Activated CD4-positive, alpha-beta memory T cell treated with anti-CD3 and anti-CD28 coated beads, Interleukin-2, amount 10 ng/mL, durations not matched to agents 7 days and 5 days (primary cell): ENCODE measurements around the gene COL4A6. TPM values are rescaled to one million over a fixed set of nuclear protein-coding genes. Genes with fewer than 3 reads are reported as not detected.

Source experiments
- CTCF ChIA-PET: fragments of 350-600 bp; sonication (Branson Sonifier 250); formaldehyde crosslinking; loops from one replicate; lab custom pipeline; 2021; ENCODE audit warnings: antibody characterized with exemption, inconsistent platforms; lab: Charles Lee
- POLR2A ChIA-PET: fragments of 350-600 bp; sonication (Branson Sonifier 250); formaldehyde crosslinking; loops from one replicate; lab custom pipeline; 2021; ENCODE audit warnings: antibody characterized with exemption; lab: Charles Lee
- DNase-seq: peaks from one replicate; pipeline ENCODE4 v3.0.0-alpha.2; 2020
- H3K27ac Mint-ChIP-seq: one replicate; pipeline ENCODE4 v1.8.0; 2021; ENCODE audit warnings: mild to moderate bottlenecking, mixed read lengths
- H3K27me3 Mint-ChIP-seq: one replicate; pipeline ENCODE4 v1.8.0; 2021; ENCODE audit warnings: mixed read lengths
- H3K36me3 Mint-ChIP-seq: one replicate; pipeline ENCODE4 v1.8.0; 2021; ENCODE audit warnings: low read depth, mixed read lengths
- H3K4me1 Mint-ChIP-seq: one replicate; pipeline ENCODE4 v1.8.0; 2021; ENCODE audit warnings: mixed read lengths
- H3K4me3 Mint-ChIP-seq: one replicate; pipeline ENCODE4 v1.8.0; 2021; ENCODE audit warnings: mild to moderate bottlenecking, mixed read lengths
- H3K9me3 Mint-ChIP-seq: one replicate; pipeline ENCODE4 v1.8.0; 2021; ENCODE audit warnings: mixed read lengths
- total RNA-seq, 2 experiments: library from RNA; stranded (reverse); gene quantifications; one replicate each; pipeline ENCODE4 v1.2.3, GENCODE V29; 2021

COL4A6 gene
- total RNA-seq, 2 experiments from 2014 or later: not detected

GRCh38 chrX:108162265-108162664, 276.0 kb downstream of the COL4A6 start:
- ChIA-PET CTCF (no interaction called here), POLR2A (no interaction called here)
- H3K36me3 Mint-ChIP-seq: no peaks in the 10 kb centered on the region
- DNase-seq: no peak
- H3K27ac Mint-ChIP-seq: no peak overlapping the region
- H3K9me3 Mint-ChIP-seq: no peaks in the 10 kb centered on the region
- H3K27me3 Mint-ChIP-seq: no peaks in the 10 kb centered on the region
- H3K4me3 Mint-ChIP-seq: no peak overlapping the region
- no peaks in the 10 kb centered on the region for H3K4me1 Mint-ChIP-seq

GRCh38 chrX:108160309-108160708, 277.9 kb downstream of the COL4A6 start:
- ChIA-PET POLR2A (no interaction called here), CTCF (no interaction called here)
- H3K36me3 Mint-ChIP-seq: peaks cover 3% of the 10 kb centered on the region
- no peak for DNase-seq
- H3K27me3 Mint-ChIP-seq: no peaks in the 10 kb centered on the region
- no peaks in the 10 kb centered on the region for H3K9me3 Mint-ChIP-seq
- H3K27ac Mint-ChIP-seq: no peak overlapping the region
- no peak overlapping the region for H3K4me3 Mint-ChIP-seq
- peaks cover 9% of the 10 kb centered on the region for H3K4me1 Mint-ChIP-seq

- CTCF ChIA-PET: no interaction called here
- DNase-seq: no peak
- H3K36me3 Mint-ChIP-seq: peaks cover 5% of the 10 kb centered on the region
- POLR2A ChIA-PET: no interaction called here
- H3K9me3 Mint-ChIP-seq: no peaks in the 10 kb centered on the region
- peaks cover 9% of the 10 kb centered on the region for H3K4me1 Mint-ChIP-seq
- no peaks in the 10 kb centered on the region for H3K27me3 Mint-ChIP-seq
- H3K4me3 Mint-ChIP-seq: no peak overlapping the region
- no peak overlapping the region for H3K27ac Mint-ChIP-seq
Observed at GRCh38 chrX:108159028-108159670, 279.1 kb downstream of the COL4A6 start.

GRCh38 chrX:108157628-108158027, 280.6 kb downstream of the COL4A6 start:
- Mint-ChIP-seq H3K27ac (no peak overlapping the region), H3K36me3 (peaks cover 19% of the 10 kb centered on the region), H3K4me3 (no peak overlapping the region), H3K9me3 (no peaks in the 10 kb centered on the region), H3K27me3 (no peaks in the 10 kb centered on the region), H3K4me1 (peaks cover 9% of the 10 kb centered on the region)
- no peak for DNase-seq
- ChIA-PET CTCF (no interaction called here), POLR2A (no interaction called here)

- Mint-ChIP-seq H3K36me3 (peaks cover 22% of the 10 kb centered on the region), H3K4me1 (peaks cover 9% of the 10 kb centered on the region), H3K27ac (no peak overlapping the region), H3K9me3 (no peaks in the 10 kb centered on the region), H3K27me3 (no peaks in the 10 kb centered on the region), H3K4me3 (no peak overlapping the region)
- ChIA-PET CTCF (no interaction called here), POLR2A (no interaction called here)
- DNase-seq: no peak
Observed at GRCh38 chrX:108156934-108157466, 281.2 kb downstream of the COL4A6 start.

GRCh38 chrX:108156082-108156481, 282.1 kb downstream of the COL4A6 start:
- ChIA-PET CTCF (no interaction called here), POLR2A (no interaction called here)
- no peak for DNase-seq
- Mint-ChIP-seq H3K27ac (no peak overlapping the region), H3K4me3 (no peak overlapping the region), H3K4me1 (peaks cover 9% of the 10 kb centered on the region), H3K27me3 (no peaks in the 10 kb centered on the region), H3K9me3 (no peaks in the 10 kb centered on the region), H3K36me3 (peaks cover 26% of the 10 kb centered on the region)

DNA sequence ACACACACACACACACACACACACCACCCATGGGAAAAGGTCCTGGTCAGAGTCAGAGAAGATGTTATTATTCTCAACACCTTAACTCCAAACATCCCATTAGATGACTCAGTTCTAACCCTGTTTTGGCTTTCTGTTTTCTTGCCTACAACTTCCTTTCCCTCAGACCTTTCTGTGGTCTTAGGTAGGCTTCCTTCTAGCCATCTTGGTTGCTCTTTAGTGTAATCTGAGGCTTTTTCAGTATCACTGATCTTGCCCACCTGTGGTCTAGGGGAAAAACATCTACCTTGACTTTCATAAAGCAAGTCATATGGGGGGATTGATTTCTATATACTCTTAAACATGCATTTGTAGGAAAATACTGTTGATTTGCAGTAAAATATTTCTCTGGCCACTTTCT, 289.7 kb downstream of the COL4A6 start:
- ChIA-PET POLR2A (no interaction called here), CTCF (no interaction called here)
- Mint-ChIP-seq H3K27ac (peak overlapping the region; percentile 38), H3K36me3 (peaks cover 41% of the 10 kb centered on the region), H3K9me3 (no peaks in the 10 kb centered on the region), H3K4me3 (no peak overlapping the region), H3K27me3 (no peaks in the 10 kb centered on the region), H3K4me1 (peaks cover 15% of the 10 kb centered on the region)
- no peak for DNase-seq

DNA sequence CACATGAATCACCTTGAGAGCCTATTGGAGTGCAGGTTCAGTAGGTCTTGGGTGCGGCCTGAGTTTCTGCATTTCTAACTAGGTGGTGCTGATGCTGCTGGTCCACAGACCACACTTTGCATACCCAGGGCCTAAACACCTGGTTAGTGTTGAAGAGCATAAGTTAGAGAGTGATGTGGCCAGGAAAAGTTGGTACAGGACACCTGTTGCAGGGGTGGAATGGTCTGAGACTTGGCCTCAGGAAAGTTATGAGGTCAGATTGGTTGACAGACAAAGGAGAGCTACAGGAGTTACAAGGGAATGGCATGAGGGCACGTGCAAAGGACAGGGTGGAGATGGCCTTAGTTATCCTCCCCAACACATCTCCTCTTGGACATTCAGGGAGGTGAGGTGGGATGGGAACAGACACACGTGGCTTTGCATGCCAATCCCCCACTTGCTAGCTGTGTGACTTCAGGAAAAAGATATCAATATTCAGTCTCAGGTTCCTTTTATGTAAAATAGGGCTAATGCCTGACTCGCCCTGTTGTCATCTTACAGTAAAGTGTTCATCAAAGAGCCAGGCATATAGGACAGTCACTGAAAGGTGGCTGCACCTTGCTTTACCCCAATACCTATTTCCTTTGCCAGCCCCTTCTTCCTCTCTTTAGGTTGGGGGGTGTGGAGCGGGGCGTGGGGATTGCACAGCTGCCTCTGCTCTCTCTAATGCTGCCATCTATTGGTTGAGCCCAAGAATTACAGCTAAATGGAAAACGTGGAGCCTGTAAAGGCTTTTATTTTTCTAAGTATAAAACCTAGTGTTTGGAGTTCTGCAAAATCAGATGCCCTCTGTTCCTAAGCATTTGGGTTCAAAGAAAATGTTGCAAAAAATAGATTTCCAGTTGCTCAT, 299.2 kb downstream of the COL4A6 start:
- ChIA-PET CTCF (interaction anchor here (0.8 to 1.4 kb wide), 3 partner anchors 8 to 119 kb away, joined by 3 to 4 read pairs (median 3); no protein-coding TSS in a partner anchor), POLR2A (no interaction called here)
- no peak overlapping the region for H3K27ac Mint-ChIP-seq
- no peaks in the 10 kb centered on the region for H3K27me3 Mint-ChIP-seq
- H3K4me3 Mint-ChIP-seq: no peak overlapping the region
- H3K4me1 Mint-ChIP-seq: no peaks in the 10 kb centered on the region
- no peak for DNase-seq
- H3K9me3 Mint-ChIP-seq: no peaks in the 10 kb centered on the region
- H3K36me3 Mint-ChIP-seq: peaks cover 10% of the 10 kb centered on the region

DNA sequence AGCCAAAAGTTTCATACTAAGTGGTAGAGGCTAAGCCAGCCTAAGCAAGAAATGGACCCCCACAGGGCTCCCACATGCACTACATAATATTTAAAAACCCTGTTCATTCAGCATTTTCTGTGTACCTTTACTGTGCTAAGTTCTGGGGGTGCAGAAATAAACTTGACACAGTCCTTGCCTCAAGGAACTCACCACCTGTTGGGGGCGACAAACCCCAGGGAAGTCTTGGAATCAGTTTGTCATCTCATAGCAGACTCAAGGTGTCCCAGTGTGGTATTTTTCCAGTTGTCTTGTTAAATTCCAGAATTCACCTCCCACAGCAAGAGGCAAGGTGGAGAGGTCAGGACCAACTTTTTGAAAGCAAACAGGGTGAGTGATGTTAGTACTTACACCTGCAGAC, 303.5 kb downstream of the COL4A6 start:
- ChIA-PET POLR2A (no interaction called here), CTCF (no interaction called here)
- H3K4me1 Mint-ChIP-seq: no peaks in the 10 kb centered on the region
- DNase-seq: no peak
- peaks cover 24% of the 10 kb centered on the region for H3K36me3 Mint-ChIP-seq
- no peaks in the 10 kb centered on the region for H3K9me3 Mint-ChIP-seq
- no peak overlapping the region for H3K27ac Mint-ChIP-seq
- no peak overlapping the region for H3K4me3 Mint-ChIP-seq
- H3K27me3 Mint-ChIP-seq: no peaks in the 10 kb centered on the region

DNA sequence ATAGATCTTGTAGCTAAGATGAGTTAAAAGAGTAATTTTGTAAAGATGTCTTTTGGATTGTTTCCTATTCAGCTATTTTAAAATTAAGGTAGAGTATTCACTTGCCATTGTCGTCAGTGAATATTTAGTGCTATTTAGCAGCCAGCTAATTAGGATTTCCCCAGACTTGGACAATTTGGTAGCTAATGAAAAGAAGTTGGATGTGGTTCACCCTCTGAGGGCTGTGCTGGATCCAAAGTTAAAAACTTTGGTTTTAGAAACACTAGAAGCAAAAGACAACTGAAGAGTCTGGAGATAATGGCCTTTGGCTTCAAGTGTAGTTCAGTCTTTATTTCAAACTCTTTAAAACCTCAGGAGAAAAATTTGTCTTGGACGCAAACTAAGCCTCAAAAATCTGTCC, 305.3 kb downstream of the COL4A6 start:
- DNase-seq: no peak
- no peaks in the 10 kb centered on the region for H3K4me1 Mint-ChIP-seq
- no peak overlapping the region for H3K27ac Mint-ChIP-seq
- ChIA-PET POLR2A (no interaction called here), CTCF (no interaction called here)
- no peaks in the 10 kb centered on the region for H3K27me3 Mint-ChIP-seq
- peaks cover 27% of the 10 kb centered on the region for H3K36me3 Mint-ChIP-seq
- no peak overlapping the region for H3K4me3 Mint-ChIP-seq
- H3K9me3 Mint-ChIP-seq: no peaks in the 10 kb centered on the region

GRCh38 chrX:108132034-108132433, 306.2 kb downstream of the COL4A6 start:
- H3K36me3 Mint-ChIP-seq: peaks cover 27% of the 10 kb centered on the region
- POLR2A ChIA-PET: no interaction called here
- H3K4me3 Mint-ChIP-seq: no peak overlapping the region
- H3K9me3 Mint-ChIP-seq: no peaks in the 10 kb centered on the region
- CTCF ChIA-PET: no interaction called here
- H3K27me3 Mint-ChIP-seq: no peaks in the 10 kb centered on the region
- no peak overlapping the region for H3K27ac Mint-ChIP-seq
- H3K4me1 Mint-ChIP-seq: no peaks in the 10 kb centered on the region
- no peak for DNase-seq

DNA sequence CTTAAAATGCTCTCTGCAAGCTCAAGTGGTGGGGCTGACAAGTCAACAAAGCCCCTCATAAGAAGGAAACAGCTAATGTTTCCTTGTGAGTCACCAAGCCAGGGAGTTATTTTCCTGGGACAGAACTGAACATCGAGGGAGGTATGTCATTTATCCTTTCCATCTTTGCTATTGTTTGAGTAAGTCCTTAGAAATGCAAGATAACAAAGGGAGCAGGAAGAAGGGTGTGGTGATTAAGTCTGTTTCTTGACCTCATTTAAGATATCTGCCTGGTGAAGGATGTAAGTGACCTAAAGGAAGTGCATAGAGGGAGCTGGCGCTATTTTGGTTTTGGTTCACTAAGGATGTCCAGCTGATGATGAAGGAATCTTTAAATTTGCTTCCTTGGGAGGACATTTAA, 306.8 kb downstream of the COL4A6 start:
- Mint-ChIP-seq H3K27ac (no peak overlapping the region), H3K4me1 (no peaks in the 10 kb centered on the region), H3K36me3 (peaks cover 28% of the 10 kb centered on the region), H3K27me3 (no peaks in the 10 kb centered on the region), H3K9me3 (no peaks in the 10 kb centered on the region), H3K4me3 (no peak overlapping the region)
- ChIA-PET CTCF (interaction anchor here (1.1 kb wide), 1 partner anchor 8 kb away, joined by 4 read pairs; no protein-coding TSS in a partner anchor), POLR2A (no interaction called here)
- no peak for DNase-seq

- DNase-seq: no peak
- CTCF ChIA-PET: interaction anchor here (1.1 kb wide), 1 partner anchor 9 kb away, joined by 4 read pairs; no protein-coding TSS in a partner anchor
Observed at GRCh38 chrX:108130889-108131288, 307.3 kb downstream of the COL4A6 start.

More at GRCh38 chrX:108130889-108131288, 307.3 kb downstream of the COL4A6 start:
- Mint-ChIP-seq H3K9me3 (no peaks in the 10 kb centered on the region), H3K27me3 (no peaks in the 10 kb centered on the region), H3K27ac (no peak overlapping the region), H3K36me3 (peaks cover 30% of the 10 kb centered on the region), H3K4me3 (no peak overlapping the region), H3K4me1 (no peaks in the 10 kb centered on the region)
- POLR2A ChIA-PET: no interaction called here
